ENCODE measurements around the gene PLAA.

The PLAA gene

DNA sequence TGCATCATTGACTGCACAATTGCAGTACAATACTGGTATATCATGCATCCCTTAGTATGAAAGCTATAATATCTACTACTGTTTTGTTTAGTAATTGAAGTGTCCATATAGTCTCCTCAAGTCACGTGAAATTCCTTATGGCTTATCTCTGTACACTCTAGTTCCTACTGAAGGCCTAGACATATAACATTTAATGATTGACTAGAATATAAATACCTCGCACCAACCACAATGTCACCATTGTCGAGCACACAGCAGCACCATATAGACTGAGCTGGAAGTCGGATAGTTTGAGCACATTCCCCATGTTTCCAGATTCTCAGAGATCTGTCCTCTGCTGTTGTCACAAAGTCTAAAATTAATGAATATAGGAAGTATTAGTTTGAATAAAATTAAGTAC, 21.4 kb downstream of the PLAA start:
- TF ChIP-seq, protein P1, sequence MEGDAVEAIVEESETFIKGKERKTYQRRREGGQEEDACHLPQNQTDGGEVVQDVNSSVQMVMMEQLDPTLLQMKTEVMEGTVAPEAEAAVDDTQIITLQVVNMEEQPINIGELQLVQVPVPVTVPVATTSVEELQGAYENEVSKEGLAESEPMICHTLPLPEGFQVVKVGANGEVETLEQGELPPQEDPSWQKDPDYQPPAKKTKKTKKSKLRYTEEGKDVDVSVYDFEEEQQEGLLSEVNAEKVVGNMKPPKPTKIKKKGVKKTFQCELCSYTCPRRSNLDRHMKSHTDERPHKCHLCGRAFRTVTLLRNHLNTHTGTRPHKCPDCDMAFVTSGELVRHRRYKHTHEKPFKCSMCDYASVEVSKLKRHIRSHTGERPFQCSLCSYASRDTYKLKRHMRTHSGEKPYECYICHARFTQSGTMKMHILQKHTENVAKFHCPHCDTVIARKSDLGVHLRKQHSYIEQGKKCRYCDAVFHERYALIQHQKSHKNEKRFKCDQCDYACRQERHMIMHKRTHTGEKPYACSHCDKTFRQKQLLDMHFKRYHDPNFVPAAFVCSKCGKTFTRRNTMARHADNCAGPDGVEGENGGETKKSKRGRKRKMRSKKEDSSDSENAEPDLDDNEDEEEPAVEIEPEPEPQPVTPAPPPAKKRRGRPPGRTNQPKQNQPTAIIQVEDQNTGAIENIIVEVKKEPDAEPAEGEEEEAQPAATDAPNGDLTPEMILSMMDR (IDR thresholded peaks at IDR 0.05), result no peak

DNA sequence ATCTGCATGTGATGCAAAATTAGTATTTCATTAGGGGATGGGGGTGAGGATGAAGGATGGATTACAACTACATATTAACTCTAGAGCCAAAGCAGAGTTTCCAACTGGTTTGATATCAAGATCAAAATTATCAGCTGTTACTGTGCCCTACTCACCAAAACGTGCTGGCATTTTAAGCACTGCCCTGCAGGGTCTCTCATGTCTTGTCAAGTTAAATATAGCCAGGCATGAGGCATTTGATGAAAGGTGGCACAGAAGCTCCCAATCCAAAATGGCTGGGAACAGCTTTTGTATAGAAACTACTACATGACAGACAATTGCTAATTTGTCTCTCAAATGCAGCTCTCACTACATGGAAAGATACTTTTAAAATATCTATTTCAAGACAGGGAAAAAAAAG, 27.3 kb downstream of the PLAA start:
- TF ChIP-seq, protein P1 (IDR thresholded peaks at IDR 0.05), result no peak

DNA sequence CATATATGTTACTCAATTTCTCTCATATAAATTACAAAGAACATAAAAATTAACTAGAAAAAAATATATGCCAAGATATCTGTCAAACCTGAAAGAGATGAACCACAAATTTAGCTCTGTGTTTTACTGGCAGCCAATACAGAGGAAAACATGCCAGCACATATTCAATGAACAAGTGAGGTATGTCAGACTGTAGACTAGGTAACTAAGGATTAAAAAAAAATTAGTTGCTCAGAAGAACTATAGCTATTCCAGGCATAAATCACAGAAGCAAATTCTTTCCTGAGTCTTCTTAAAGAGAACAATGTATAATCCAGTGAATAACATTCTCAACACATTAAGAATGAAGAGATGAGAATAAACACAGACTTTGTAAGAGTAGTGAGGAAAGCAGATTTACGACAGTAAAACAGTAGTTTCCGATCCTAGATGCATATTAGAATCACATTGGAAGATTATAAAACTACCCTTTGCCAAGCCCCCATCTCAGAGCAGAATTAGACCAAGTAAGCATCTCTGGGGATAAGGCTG, 33.8 kb downstream of the PLAA start:
- TF ChIP-seq, protein P1 (IDR thresholded peaks at IDR 0.05), result no peak

DNA sequence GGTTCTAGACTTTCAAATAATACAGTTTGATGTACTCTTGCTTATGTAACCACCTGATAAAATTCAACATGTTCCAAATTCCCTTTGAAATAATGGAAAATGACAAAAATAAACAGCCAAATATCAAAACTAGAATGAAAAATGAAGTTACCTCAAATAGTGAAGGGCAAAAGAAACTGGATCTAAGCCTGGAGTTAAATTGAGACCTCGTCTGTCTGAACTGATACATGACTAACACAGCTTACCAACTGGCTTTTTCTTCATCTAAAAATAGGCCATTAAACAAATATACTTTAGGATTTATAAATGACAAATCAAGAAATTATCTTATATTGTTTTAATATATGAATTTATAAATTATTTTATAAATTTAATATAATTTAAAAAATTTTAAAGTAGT, 42.4 kb downstream of the PLAA start:
- TF ChIP-seq, protein P1 (IDR thresholded peaks at IDR 0.05), result no peak

DNA sequence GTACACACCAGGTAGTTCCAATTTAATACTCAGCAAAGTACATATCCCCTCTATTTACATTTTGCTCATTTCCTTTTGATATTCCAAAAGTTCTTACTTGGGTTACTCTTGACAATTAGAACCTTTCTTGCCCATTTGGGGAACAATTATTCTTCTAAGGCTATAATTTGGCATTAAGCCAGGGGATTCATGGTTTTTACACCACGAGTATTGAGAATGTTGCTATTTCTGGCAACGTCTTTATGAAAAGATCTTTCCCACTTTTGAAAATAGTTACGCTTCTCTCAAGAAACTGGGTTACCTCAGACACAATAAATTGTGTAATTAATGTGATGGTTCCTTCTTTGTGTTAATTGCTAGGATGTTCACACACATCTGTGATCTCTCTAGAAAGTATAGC, 43.0 kb downstream of the PLAA start:
- TF ChIP-seq, protein P1 (IDR thresholded peaks at IDR 0.05), result no peak

DNA sequence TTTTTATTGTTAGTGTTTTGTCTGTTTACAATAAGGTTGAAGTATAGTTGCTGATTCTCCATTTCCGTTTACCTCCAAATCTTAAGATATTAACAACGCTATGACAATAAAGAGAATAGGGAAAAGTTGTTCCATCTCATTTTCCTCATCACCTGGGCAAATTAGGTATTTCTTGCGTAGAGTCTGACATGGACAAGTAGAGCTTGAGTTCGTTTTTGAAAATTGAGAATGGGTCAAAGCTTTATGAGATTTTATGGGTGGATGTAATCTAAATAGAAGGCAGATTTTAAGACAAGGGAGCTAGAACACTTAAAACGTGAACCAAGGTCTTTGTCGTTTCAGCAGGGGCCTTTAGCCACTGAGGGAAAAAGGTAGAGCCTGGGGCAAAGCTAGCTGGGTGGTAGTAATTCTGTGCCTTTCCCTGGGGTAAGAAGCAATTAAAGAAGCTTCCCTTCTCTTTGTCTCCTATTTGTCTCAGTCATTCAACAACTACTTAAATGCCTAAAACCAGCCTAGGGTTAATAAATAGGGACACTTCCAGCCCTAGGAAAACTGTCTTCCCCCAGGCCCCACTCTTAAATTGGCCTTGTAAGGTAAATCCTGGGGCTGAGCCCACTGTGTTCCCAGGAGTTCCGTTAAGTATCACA, 53.9 kb downstream of the PLAA start:
- TF ChIP-seq, protein P1 (IDR thresholded peaks at IDR 0.05), result no peak

DNA sequence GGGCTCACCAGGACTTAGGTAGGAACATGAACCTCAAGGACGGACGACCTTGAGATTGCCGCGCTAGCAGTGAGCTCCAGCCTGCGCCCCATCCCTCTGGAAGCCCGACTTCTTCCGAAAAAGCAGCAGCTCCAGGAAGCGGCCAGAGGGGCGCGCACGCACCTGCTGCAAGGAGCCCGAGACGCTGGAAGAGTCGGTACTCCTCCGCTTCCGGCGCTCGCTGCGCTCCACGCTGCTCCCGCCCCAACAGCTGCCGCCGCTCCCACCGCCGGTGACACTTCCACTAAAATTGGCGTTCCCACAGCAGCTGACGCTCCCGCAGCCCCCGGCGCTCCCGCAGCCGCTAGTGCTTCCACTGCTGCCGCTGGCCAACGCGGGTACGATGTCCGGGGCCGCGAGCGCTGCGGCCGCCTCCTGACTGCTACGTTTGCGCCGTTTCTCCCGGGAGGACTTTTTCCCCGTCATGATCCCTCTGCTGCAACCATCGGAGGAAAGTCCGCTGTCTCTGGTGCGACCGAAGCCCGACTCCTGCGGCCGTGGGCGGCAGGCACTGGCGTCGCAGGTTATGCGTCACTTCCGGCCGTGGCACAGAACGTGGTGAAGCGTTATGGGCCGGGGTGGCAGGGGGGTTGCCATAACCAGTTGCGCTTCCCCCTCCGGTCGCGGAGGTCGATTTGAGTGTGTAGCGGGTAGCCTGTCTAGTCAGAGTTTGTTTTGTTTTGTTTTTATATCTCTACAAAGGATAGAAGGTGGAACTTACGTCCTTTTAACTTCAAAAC, 54.6 kb downstream of the PLAA start, which contains the start of gene CAAP1:
TSS of gene CAAP1 (minus strand) at position 552 of the 779 bp plus-strand sequence. CDS start at position 465, 87 bp downstream.
- TF ChIP-seq, protein P1 (IDR thresholded peaks at IDR 0.05), result peak; percentile 52
